NCI-H128 (cell line): Measurements from ENCODE around the gene ADAMTSL3.

Experiments
- DNase-seq: peaks from one replicate; lab custom pipeline; 2025; ENCODE audit not compliant: unreplicated experiment; lab: John Stamatoyannopoulos, UW

The ADAMTSL3 gene

GRCh38 chr15:83654379-83655236 is 685 bp downstream of the ADAMTSL3 start:
- no peak for DNase-seq

- DNase-seq = no peak
Observed at GRCh38 chr15:83655237-83655616, 1.3 kb downstream of the ADAMTSL3 start.

GRCh38 chr15:83656192-83656591 is 2.3 kb downstream of the ADAMTSL3 start:
- no peak for DNase-seq

- no peak for DNase-seq
Observed at GRCh38 chr15:83656943-83657528, 3.1 kb downstream of the ADAMTSL3 start.

GRCh38 chr15:83657549-83657948 is 3.6 kb downstream of the ADAMTSL3 start:
- DNase-seq = no peak

GRCh38 chr15:83658430-83659416 is 4.8 kb downstream of the ADAMTSL3 start:
- no peak for DNase-seq

GRCh38 chr15:83659417-83659812 is 5.5 kb downstream of the ADAMTSL3 start:
- no peak for DNase-seq

- DNase-seq = no peak
Observed at GRCh38 chr15:83665480-83665879, 11.6 kb downstream of the ADAMTSL3 start.

- DNase-seq = no peak
Observed at GRCh38 chr15:83670672-83671229, 16.8 kb downstream of the ADAMTSL3 start.

- no peak for DNase-seq
Observed at GRCh38 chr15:83671603-83672002, 17.7 kb downstream of the ADAMTSL3 start.

GRCh38 chr15:83673385-83673784 is 19.5 kb downstream of the ADAMTSL3 start:
- DNase-seq = no peak

GRCh38 chr15:83682476-83683088 is 28.7 kb downstream of the ADAMTSL3 start:
- DNase-seq = no peak

GRCh38 chr15:83685916-83686332 is 32.0 kb downstream of the ADAMTSL3 start:
- DNase-seq = no peak

- DNase-seq = no peak
Observed at GRCh38 chr15:83688201-83688600, 34.3 kb downstream of the ADAMTSL3 start.

GRCh38 chr15:83690676-83691075 is 36.8 kb downstream of the ADAMTSL3 start:
- DNase-seq = no peak

- DNase-seq = no peak
Observed at GRCh38 chr15:83692746-83693581, 39.0 kb downstream of the ADAMTSL3 start.

GRCh38 chr15:83694015-83694414 is 40.1 kb downstream of the ADAMTSL3 start:
- DNase-seq = no peak

GRCh38 chr15:83694536-83694935 is 40.6 kb downstream of the ADAMTSL3 start:
- DNase-seq = no peak

GRCh38 chr15:83695246-83695645 is 41.3 kb downstream of the ADAMTSL3 start:
- DNase-seq = no peak
